HG02973 (cell line): Measurements from ENCODE around the gene DNAAF2.
"Not testable (repeated sequence)": the region's sequence is repeated elsewhere in the genome, so short reads cannot be mapped to it uniquely, and the experiment has no call there.

Source experiments
- ATAC-seq: cut with Tn5 transposase; IDR thresholded peaks from one replicate; pipeline ENCODE4 v1.9.1; 2021; ENCODE audit warnings: moderate library complexity; ENCODE audit not compliant: unreplicated experiment

Gene DNAAF2

DNA sequence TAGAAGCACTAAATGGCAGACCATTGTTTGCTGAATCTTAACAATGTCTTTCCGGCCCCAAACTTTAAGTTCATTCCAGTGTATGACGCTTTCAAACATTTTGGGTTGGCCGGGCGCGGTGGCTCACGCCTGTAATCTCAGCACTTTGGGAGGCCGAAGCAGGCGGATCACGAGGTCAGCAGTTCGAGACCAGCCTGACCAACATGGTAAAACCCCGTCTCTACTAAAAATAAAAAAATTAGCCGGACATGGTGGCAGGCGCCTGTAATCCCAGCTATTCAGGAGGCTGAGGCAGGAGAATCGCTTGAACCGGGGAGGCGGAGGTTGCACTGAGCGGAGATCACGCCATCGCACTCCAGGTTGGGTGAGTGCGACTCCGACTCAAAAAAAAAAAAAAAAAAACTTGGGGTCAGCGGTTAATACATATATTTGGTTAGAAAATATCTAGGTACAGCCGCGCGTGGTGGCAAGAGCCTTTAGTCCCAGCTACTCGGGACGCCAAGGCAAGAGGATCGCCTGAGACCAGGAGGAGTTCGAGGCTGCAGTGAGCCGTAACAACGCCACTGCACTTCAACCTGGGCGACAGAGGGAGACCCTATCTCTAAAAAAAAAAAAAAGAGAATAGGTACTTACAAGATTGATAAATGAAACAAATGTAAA is 49.9 kb downstream of the DNAAF2 start:
- not testable (repeated sequence) for ATAC-seq

DNA sequence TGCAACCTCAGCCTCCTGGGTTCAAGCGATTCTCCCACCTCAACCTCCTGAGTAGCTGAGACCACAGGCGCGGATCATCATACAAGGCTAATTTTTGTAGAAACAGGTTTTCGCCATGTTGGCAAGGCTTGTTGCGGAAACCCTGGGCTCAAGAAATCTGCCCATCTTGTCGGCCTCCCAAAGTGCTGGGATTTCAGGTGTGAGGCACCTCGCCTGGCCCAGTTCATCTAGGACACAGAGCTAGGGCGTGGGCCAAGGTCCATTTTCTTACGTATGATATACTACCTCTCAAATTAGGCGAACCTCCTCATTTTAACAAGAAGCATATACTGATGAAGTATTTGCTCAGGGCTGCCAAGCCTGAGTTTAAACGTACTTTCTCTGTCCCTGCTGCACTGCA is 51.0 kb downstream of the DNAAF2 start:
- ATAC-seq = no peak

DNA sequence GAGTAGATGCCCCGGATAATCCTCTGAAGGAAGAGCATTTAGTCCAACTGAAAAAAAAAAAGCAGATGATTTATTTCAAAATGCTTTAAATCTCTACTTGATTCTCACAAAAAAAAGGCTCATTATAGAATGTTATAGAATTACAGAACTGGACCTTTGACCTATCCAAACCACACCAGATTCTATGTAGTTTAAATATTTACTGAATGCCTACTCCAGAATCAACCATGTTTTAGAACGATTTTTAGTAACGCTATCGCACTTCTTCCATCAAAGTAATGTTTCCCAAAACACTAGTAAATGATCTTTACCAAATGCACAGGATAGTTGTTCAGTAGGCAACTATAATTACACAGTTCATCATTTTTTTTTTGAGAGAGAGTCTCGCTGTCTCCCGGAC is 51.4 kb downstream of the DNAAF2 start:
- ATAC-seq = no peak

DNA sequence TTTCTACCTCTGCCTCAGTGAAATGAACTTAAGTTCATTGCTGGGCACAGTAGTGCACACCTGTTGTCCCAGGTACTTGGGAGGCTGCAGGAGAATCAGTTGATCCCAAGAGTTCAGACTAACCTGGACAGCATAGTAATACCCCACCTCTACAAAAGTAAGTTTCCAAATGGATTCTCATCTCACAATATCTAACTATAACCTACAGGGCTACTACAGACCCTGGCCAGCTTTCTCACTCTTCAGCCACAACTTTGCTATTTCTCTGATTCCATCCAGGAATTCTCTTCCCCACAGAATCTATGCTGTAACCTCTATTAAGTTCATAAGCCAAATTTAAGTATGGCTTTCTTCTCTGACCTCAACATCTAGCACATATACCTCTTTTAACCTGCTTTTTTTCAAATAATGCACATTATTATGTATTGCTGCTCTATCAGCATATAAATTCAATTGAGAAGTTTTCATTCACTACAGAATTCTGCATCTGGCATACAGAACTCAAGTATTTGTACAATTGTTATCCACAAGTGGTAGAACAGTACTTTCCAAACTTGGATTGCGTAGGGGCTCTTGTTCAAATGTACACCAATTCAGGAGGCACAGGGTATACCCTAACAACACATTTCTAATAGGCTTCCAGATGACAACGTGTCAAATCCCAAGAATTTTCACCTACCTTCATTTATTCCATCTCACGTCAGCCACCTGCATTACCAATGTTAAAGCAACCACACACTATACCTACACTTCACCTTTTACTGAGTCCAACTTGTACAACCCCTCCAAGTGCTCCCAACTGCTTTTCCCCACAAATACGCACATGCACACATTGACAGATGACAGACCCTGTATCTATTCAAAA is 52.7 kb downstream of the DNAAF2 start:
- ATAC-seq = no peak

DNA sequence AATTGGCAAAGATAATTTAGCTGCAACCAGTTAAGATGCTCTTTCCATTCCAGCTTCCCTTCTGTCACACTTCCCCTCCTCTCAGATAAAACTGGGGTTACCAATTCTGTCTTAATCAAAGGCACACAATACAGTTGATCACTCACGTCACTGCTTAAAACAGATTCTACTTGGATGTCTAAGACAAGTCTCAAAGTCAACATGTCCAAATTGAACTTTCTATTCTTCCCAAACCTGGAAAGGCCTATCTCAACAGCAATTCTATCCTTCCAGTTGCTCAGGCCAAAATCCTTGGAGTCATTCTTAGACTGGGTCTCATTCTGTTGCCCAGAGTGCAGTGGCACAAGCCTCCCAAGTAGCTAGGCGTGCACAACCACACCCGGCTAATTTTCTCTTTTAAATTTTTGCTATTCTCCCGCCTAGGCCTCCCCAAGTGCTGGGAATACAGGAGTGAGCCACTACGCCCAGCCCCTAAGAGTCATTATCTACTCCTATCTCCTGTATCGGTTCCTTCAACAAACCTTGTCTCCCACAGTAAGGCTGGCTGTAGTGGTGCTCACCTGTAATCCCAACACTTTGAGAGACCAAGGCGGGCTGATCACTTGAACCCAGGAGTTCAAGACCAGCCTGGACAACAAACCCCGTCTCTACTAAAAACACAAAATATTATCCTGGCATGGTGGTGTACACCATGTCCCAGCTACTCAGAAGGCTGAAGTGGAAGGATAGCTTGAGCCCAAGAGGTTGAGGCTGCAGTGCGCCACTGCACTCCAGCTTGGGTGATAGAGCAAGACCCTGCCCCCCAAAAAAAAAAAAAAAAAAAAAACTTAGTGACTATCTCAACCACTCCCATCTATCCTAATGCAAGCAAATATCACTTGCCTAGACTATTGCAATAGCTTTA is 53.6 kb downstream of the DNAAF2 start:
- ATAC-seq = no peak

DNA sequence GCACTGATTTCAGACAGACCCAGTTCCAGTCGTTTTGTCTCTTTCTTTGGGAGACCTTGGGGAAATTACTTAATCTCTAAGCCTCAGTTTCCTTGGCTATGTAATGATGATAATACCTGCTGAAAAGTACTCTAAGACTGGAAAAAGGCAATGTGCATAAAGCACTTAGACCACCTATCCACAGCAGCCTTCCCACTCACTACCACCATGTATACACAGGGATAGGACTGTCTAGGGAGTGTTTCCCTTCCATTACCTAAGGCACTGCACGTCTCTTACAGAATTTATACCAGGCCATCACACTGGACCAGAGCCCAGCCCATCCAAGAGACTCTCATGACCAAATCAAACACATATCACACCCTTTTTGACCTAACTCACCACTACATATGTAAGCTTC is 55.2 kb downstream of the DNAAF2 start:
- no peak for ATAC-seq

DNA sequence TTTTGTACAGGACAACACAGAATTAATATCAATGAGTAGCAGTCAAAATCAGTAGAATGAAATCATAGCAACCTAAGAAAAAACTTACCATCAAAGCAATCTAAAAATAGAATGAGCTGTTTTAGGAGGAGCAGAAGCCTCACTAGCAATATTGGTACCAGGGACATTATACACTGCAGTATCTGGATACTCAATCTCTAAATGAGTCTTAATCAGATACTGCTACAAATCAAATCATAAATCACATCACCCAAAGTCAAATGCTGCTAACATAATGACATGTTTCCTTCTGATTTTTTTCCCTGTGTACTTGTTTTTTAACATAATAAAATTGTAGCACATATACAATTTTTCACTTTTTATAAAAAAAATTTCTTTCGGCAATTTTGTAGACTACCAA is 56.9 kb downstream of the DNAAF2 start:
- no peak for ATAC-seq
